GM06990 (cell line): Measurements from ENCODE around the gene ZBTB21.
A peak's percentile ranks its signal among the peaks of the same experiment; 100 is the strongest.

Experiments used
- DNase-seq: peaks from one replicate; pipeline ENCODE4 v3.0.0-alpha.2; 2011; ENCODE audit not compliant: insufficient read length; ENCODE audit errors: extremely low read depth
- H3K27me3 ChIP-seq: replicated peaks from 2 replicates; pipeline ENCODE4 v1.6.0; 2011; ENCODE audit warnings: low read length; ENCODE audit not compliant: control insufficient read depth, insufficient read depth
- H3K36me3 ChIP-seq: 2 replicates; pipeline ENCODE4 v1.5.1; 2011; ENCODE audit warnings: low read length; ENCODE audit not compliant: control insufficient read depth, insufficient read depth
- H3K4me3 ChIP-seq: replicated peaks from 2 replicates; pipeline ENCODE4 v1.5.1; 2011; ENCODE audit warnings: low read depth, mild to moderate bottlenecking, control low read depth, low read length
- TF ChIP-seq, protein P1 (sequence below): IDR thresholded peaks from 2 replicates; pipeline ENCODE4 v1.5.1; 2011; ENCODE audit warnings: low read length, control low read depth, mild to moderate bottlenecking, inconsistent platforms; ENCODE audit not compliant: insufficient read depth, poor library complexity, severe bottlenecking

Gene ZBTB21

DNA sequence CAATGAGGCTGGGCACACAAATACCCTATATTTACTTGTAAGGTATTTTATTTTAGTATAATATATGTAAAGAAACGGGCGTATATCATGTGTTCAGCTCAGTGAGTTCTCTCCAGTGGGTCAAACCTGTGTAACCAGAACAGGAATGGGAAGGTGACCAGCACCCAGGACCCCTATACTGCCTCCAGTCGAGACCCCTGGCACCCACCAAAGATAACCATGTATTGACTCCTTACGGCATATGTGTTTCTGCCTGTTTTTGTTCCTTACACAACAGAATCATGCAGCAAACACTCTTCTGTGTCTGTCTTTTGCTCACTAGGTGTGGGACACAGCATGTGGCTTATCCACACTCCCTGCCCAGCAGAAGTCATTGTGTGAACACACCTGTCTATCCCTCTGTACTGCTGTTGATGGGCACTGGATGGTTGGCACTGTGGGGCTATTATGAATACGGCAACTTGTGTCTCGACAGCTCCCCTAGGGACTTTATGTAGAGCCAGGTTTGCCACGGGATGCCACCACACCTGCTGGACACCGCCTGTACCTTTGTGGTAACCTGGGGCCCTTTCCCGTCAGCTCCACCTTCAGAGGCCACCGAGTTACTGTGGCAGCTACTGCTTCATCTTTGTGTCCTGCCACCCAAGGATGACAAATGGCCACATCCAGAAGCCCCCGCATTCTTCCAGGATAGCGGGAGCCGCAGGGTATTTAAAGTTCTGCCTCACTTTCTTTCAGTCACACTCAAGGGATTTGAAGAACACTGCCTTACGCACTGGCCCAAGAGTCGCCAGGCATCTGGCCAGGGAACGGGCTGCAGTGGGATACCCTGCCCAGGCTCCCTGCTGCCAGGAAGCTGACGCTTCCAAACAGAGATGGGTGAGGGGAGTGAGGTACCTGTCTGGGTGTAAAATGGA, 32.9 kb downstream of the ZBTB21 start:
- H3K4me3 ChIP-seq = no peak overlapping the region
- H3K27me3 ChIP-seq = no peaks in the 10 kb centered on the region
- TF ChIP-seq, protein P1, sequence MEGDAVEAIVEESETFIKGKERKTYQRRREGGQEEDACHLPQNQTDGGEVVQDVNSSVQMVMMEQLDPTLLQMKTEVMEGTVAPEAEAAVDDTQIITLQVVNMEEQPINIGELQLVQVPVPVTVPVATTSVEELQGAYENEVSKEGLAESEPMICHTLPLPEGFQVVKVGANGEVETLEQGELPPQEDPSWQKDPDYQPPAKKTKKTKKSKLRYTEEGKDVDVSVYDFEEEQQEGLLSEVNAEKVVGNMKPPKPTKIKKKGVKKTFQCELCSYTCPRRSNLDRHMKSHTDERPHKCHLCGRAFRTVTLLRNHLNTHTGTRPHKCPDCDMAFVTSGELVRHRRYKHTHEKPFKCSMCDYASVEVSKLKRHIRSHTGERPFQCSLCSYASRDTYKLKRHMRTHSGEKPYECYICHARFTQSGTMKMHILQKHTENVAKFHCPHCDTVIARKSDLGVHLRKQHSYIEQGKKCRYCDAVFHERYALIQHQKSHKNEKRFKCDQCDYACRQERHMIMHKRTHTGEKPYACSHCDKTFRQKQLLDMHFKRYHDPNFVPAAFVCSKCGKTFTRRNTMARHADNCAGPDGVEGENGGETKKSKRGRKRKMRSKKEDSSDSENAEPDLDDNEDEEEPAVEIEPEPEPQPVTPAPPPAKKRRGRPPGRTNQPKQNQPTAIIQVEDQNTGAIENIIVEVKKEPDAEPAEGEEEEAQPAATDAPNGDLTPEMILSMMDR = no peak
- H3K36me3 ChIP-seq = no peaks in the 10 kb centered on the region
- DNase-seq = no peak

DNA sequence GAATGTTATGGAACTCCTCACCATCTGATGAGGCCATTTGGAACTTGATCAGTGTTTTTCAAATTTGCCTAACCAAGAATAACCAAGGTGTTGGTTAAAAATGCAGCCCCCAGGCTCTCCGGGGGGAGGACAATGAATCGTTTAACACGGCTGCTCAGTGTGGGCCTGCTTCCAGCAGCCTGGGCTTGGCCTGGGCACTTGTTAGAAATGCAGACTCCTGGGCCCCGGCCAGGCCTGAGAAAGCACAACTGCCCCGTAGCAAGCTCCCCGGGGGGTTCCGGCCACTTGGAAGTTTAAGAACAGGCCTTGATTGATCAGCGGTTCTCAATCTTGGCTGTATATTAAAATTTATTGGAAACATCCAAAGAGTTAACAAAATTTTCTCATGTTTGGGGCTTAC, 33.5 kb downstream of the ZBTB21 start:
- Histone ChIP-seq H3K4me3 (no peak overlapping the region), H3K27me3 (no peaks in the 10 kb centered on the region), H3K36me3 (no peaks in the 10 kb centered on the region)
- TF ChIP-seq, protein P1 = no peak
- DNase-seq = no peak

DNA sequence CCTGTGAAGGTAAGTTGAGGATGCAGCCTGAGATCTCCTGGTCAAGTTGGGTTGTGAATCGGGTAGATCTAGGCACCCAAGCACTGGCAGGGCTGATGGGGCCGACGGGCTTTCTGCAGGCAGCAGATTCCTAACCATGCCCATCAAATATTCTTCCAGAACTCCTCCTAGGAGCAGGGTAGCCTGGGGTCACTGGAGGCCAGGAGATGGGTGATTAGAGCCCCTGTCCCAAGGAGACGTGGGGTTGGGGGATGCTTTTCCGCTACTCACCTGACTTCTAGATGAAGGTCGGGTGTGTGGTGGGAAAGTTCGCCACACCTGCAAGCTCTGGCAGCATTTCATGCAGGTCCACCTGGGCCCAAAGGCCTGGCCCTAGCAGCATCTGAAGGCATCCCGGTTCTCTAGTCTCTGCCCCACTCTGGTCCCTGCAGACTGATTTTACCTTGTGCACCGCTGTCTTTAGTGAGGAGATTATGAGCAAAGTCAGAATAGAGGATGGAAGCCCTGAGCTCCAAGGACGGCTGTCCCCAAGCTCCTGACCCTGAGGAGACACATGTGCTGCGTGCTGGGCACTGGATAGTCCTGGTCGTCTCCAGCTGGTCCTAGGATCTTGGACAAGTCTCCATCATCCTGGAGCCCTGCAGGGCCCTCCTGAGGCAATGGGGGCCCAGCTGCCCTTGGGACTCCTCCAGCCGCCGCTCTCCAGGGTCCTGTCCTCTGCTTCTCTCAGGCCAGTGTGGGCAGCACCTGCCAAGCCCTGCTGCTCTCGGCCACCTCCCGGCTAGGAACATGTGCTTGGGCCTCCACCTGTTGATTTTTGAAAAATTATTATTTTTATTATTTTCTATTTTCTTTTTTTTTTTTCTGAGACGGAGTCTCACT, 34.5 kb downstream of the ZBTB21 start:
- TF ChIP-seq, protein P1 = no peak
- DNase-seq = no peak
- H3K4me3 ChIP-seq = no peak overlapping the region
- H3K27me3 ChIP-seq = no peaks in the 10 kb centered on the region
- H3K36me3 ChIP-seq = no peaks in the 10 kb centered on the region

DNA sequence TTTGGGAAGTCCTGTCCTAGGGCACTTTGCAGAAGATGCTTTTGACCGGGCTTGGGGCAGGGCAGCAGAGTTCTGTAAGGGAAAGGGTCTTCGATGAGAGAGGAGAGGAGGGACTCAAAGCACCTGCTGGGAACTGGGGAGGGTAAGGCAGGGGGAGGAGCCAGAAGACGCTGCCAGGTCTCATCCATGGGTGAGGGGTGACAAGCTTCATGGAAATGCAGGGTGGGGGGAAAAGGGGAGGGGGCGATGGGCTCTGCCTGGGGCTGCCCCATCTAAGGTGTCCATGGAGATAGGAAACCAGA, 35.5 kb downstream of the ZBTB21 start:
- Histone ChIP-seq H3K36me3 (no peaks in the 10 kb centered on the region), H3K4me3 (no peak overlapping the region), H3K27me3 (no peaks in the 10 kb centered on the region)
- TF ChIP-seq, protein P1 = no peak
- DNase-seq = no peak

DNA sequence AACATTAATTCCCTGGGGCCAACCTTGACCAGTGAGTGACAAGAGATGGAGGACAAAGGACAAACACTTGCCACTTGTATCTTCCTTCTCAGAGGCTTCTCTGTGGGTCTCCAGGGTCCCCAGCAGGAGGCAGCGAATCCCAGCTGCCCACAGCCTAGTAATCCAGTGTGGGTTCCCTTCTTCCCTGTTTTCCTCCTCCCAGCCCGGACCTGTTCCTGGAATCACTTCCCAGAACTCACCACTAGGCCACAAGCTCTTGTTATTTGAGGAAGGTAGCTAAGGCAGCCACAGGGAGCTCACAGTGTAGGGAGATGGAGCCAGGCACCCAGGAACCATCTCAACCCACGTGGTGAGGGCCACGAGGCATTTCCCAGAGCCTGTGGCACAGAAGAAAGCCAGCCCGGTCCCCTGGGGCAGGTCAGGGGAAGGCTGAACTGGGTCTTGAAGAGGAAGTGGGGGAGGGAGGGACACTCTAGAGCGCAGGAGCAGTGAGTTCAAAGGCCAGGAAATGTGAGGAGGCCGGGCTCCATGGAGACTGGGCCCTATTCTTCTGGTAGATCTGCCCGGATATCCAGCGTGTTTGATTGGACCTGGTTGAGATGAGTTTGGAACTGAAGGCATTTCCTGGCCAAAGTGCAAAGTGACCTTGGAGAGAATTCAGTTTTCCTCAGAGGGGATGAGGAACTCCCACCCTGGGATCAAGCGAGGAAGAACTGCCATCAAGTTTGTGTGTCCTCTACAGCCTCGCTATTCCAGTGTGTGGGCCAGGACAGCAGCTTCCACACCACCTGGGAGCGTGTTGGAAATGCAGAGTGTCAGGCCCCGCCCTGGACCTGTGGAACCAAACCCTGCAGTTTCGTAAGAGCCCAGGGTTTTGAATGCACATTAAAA, 36.1 kb downstream of the ZBTB21 start:
- TF ChIP-seq, protein P1 = peak; percentile 21
- Histone ChIP-seq H3K36me3 (no peaks in the 10 kb centered on the region), H3K4me3 (no peak overlapping the region), H3K27me3 (no peaks in the 10 kb centered on the region)
- peak; percentile 40 for DNase-seq
